HG02588 (cell line): ENCODE results near the gene CREG1.

Source experiments
- ATAC-seq: cut with Tn5 transposase; IDR thresholded peaks from one replicate; pipeline ENCODE4 v1.9.1; 2021; ENCODE audit warnings: mild to moderate bottlenecking, moderate library complexity; ENCODE audit not compliant: unreplicated experiment

The CREG1 gene

GRCh38 chr1:167509587-167509986 lies 44.0 kb downstream of the CREG1 start:
- no peak for ATAC-seq

- ATAC-seq, result no peak
Measured at GRCh38 chr1:167507719-167508118, 45.8 kb downstream of the CREG1 start.

- ATAC-seq, result no peak
Measured at GRCh38 chr1:167504467-167504827, 49.1 kb downstream of the CREG1 start.

GRCh38 chr1:167503626-167504466 lies 49.7 kb downstream of the CREG1 start:
- ATAC-seq, result no peak

- no peak for ATAC-seq
Measured at GRCh38 chr1:167502719-167503462, 50.7 kb downstream of the CREG1 start.

GRCh38 chr1:167502192-167502551 lies 51.4 kb downstream of the CREG1 start:
- no peak for ATAC-seq

- no peak for ATAC-seq
Measured at GRCh38 chr1:167501515-167502191, 51.9 kb downstream of the CREG1 start.

GRCh38 chr1:167500283-167500860 lies 53.2 kb downstream of the CREG1 start:
- no peak for ATAC-seq

- peak; percentile 96 for ATAC-seq
Measured at GRCh38 chr1:167499664-167500101, 53.9 kb downstream of the CREG1 start.

- peak; percentile 14 for ATAC-seq
Measured at GRCh38 chr1:167499106-167499505, 54.5 kb downstream of the CREG1 start.

- ATAC-seq, result no peak
Measured at GRCh38 chr1:167496797-167497619, 56.6 kb downstream of the CREG1 start.

GRCh38 chr1:167493372-167493771 lies 60.2 kb downstream of the CREG1 start:
- ATAC-seq, result no peak

- no peak for ATAC-seq
Measured at GRCh38 chr1:167492481-167492910, 61.1 kb downstream of the CREG1 start.

GRCh38 chr1:167491586-167492461 lies 61.7 kb downstream of the CREG1 start:
- no peak for ATAC-seq
